ENCODE measurements around the gene ANKRD6.

ANKRD6 gene

DNA sequence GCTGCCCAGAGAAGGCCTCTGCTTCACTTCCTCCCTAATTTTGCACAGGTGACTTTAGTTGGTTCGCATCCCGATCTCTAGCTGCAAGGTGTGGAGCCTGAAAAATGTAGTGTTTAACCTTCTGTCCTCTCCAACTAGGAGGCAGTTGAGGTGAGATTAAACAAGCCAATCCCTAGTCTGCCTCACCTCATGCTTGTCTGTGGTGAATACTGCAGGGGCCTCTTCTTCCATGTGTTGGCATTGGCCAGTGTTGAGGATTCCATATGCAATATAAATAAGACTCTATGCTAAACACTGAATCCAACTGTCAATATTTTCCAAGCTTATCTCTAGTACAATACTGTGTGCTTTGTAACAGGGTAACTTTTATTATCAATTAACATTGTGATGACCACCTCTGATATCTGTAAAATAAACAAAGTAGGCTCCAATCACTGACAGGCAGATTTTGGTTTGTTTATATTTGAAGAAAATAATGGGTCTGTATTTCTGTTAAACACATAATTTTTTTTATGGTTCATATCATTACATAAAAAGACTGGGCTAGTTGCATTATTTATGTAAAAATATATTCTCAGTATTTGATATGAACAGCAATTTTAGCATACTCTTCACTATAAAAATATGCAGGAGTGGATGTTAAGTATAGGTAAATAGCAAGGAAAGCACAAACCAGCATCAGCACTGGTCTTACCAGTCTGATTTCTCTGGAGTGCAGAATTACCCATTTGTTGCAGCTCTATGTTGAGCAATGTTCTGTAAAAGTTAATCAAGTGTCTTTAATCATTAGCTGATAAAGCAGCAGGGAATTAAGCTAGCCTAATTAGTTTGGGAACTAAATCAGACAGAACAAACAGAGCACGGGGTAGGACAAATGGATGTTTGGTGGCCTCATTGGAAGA lies 74.0 kb downstream of the ANKRD6 start:
- DNase-seq, result no peak

DNA sequence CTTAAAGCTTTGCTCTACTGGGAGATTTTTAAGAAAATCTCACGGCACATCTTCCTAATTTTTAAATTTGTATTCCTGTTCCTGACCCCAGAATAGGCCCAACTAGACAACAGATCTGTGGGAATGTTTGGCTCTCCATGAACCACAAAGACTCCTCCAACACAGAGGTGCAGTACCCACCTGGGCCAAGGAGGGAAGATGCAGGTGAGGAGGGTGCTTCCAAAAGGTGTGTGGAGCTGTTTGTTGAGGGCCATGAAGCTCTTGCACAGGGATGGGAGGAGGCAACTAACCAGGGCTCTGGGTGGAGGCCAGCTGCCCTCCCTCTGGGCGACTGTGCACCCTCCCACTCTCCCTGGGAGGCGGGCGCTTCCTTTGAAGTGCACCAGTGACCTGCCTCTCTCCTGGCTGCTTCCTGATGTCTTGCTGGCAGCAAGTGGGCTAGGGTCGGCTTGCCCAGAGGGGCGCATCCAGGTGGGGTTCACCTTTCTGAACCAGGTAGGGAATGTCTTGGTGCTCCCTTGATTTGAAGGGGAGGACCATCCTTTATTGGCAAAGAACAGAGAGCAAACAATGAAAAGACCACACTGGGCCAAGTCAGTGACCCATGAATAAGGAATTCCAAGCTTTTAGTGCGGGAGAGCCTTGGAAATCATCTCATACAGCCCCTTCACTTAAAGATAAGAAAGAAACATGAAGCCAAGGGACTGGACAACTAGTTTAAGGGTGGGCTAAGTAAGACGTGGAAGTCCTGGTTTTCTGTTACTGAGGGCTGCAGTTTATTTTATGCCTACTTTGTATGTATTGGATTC lies 76.0 kb downstream of the ANKRD6 start:
- DNase-seq, result no peak

DNA sequence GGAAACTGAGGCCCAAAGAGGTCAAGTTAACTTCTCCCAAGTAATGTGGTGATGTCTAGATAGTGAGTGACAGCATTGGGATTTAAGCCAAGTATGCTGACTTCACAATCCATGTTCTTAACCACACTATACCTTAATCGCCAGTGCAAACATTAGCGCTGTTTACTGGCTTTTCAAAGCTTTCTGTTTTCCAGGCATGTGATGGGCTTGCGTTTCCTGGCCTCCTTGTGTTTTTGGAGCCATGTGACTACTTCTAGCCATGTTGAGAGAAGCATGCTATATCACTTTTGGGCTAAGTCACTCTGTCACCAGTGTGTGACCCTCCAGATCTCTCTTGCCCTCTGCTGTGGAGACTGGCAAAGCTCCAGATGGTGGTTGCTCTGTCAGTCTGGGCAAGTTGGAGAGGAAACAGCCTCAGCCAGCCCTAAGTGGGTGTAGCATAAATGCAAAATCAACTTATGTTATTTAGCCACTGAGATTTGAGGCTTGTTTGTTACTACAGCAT lies 76.9 kb downstream of the ANKRD6 start:
- DNase-seq, result no peak

DNA sequence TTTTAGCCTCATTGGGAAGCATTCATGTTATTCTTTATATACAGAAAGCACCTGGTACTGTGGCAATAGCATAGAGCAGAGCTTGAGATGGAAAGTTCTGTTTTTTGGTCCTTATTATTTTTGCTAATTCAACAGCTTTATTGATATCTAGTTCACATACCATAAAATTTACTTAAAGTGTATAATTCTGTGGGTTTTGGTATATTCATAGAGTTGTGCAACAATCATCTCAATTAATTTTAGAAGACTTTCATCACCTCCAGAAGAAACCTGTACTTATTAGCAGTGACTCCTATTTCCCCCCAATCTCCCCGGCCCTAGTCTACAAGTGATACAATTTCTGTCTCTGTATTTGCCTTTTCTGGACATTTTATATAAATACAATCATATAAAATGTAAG lies 77.4 kb downstream of the ANKRD6 start:
- no peak for DNase-seq

DNA sequence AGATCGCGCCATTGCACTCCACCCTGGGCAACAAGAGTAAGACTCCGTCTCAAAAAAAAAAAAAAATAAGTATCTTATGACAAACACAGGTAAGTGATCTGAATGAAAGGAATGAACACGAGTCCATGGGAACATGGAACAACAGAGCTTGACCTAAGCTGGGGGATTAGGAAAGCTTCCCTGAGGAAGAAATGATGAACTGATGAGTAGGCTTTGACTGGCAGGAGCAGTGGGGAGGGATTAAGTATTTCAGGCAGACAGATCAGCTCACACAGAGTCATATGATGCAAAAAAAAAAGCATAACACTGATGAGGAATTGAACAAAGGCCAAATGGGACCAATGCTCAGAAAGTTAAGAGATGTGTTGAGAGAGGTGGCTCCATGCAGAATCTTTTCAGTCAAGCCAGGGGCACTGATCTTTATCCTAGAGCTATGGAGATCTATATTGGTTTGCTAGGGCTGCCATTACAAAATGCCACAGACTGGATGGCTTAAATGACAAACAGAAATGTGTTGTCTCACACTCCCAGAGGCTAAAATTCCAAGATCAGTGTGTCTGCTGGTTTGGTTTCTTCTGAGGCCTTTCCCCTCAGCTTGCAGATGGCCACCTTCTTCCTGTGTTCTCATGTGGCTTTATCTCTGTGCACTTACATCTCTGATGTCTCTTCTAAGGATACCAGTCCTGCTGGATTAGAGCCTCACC lies 85.6 kb downstream of the ANKRD6 start:
- no peak for DNase-seq

DNA sequence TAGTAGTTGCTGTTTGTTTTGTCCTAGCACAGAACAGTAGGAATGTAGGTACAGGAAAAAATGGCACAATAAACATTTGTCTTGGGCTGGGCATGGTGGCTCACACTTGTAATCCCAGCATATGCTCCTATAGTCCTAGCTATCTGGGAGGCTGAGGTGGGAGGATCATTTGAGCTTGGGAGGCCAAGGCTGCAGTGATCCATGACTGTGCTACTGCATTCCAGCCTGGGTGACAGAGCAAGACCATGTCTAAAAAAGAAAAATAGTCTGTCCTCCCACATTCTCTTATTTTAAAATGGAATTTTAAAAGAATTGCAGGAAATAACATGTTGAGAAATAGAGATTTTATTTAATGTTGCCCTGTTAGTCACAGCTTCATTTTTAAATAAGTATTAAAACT lies 87.8 kb downstream of the ANKRD6 start:
- DNase-seq, result no peak

DNA sequence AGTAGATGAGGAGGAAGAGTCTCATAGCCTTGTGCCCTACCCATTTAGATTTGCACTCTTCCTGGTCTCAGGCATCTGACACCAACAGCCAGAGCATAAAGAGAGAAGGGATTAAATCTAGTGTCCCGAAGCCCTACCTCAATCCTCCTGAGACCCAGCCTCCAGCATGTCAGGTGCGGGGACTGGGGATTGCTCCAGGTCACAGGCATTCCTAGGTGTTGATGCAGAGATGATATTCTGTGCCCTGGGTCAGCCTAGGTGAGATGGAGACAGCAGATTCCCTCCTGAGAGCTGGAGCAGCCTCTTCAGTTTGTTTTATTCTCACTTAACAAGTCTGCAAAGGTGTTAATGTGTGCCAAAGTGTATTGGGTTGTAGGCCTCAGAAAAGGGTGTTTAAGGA lies 89.8 kb downstream of the ANKRD6 start:
- DNase-seq, result no peak

DNA sequence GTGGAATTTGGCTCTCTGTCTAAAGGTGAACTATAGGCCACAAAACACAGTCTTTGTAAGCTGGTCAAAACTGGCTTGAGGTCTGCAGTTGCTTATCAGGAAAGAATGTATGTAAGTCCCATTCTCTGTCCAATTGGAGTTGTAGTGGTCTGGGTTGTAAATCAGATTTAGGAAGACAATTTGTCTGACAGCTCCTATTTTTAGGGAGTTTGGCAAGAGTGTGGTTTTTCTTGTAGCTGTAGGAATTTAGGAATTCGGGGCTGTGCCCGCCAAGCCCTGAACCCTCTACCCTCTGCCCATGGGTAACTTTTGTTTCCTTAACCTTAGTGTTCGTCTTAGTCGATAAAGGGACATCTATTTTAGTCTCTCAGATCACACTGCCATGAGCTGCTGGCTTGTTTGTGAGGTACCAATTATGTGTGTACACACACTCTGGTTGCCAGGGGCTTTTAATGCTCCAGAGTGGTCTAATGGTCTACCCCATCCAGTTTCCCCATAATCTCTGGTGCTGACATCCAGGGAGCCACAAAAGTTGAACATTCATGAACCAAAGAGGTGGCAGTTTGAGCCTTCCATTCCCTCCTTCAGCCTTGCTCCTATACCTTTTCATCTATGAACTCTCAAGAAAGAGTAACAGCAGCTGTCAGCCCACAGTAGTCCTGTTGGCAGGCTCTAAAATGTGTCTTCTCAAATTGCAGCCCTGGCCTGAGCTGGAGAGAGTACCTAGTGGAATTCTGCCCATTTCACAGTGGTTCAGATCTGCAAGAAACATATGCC lies 93.0 kb downstream of the ANKRD6 start:
- no peak for DNase-seq

DNA sequence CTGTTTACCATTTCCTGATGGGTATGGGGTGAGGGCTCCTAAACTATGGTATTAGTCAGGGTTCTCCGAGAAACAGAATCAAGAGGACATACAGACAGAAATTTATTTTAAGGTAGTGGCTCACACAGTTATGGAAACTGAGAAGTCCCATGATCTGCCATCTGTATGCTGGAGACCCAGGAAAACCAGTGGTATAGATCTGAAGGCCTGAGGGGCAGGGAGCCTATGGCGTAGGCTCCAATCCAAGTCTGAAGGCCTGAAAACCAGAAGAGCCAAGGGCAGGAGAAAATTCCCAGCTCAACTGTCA lies 93.6 kb downstream of the ANKRD6 start:
- no peak for DNase-seq

DNA sequence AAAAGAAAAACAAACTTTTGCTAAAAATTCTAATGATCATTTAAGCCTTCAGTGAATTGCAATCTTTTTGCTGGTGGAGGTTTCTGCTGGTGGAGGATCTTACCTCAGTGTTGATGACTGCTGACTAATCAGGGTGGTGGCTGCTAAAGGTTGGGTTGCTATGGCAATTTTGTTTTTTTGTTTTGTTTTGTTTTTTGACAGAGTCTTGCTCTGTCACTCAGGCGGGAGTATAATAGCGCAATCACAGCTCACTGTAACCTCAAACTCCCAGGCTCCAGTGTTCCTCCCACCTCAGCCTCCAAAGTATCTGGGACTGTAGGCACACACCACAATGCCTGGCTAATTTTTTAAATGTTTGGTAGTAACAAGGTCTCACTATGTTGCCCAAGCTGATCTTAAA lies 94.7 kb downstream of the ANKRD6 start:
- no peak for DNase-seq

DNA sequence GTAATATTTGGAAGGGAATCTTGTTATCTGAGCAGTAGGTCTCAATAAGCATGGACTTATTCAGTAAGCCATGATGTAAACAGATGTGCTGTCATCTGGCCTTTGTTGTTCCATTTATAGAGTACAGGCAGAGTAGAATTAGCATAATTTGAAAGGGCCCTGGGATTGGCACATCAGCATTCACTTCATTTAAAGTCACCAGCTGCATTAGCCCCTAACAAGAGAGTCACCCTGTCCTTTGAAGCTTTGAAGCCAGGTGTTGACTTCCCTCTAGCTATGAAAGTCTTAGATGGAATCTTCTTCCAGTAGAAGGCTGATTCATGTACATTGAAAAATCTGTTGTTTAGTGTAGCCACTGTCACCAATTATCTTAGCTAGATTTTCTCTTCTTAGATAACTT lies 95.9 kb downstream of the ANKRD6 start:
- no peak for DNase-seq

DNA sequence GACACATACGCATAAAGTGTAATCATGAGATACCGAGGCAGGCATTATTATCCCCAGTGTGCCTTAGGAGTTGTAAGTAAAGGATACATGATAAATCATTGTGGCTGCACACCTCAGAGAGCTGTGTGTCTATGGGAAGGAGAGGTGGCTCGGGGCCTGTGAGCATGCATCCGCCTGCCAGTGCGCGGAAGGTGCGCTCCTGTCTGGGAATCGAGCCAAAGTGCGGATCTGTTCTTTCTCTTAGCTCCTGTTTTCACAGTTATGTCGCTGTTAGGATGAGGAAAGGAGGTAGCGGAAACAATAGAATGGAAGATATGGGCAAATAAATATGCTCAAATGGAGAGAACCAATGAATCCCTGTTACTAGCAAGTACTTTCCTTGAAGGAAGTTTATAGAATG lies 98.0 kb downstream of the ANKRD6 start:
- DNase-seq, result no peak

DNA sequence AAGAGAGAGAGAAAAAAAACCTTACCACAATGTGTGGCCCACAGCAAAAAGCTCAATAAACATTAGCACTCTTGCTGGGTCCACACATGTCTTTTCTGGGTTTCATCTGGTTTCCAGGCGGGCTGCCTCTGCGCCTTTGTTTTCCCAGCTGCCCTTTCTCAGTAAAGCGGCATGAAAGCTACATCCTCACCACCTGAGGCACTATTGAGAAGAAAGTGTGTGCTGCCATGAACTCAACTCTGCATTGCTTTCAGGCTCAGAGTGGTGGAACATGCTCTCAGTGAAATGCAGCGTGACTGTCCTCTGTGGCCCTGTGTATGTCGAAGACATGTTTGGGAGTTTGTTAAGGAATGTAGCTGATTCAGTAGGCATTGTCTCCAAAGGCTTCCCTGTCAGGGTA lies 103.3 kb downstream of the ANKRD6 start:
- no peak for DNase-seq

DNA sequence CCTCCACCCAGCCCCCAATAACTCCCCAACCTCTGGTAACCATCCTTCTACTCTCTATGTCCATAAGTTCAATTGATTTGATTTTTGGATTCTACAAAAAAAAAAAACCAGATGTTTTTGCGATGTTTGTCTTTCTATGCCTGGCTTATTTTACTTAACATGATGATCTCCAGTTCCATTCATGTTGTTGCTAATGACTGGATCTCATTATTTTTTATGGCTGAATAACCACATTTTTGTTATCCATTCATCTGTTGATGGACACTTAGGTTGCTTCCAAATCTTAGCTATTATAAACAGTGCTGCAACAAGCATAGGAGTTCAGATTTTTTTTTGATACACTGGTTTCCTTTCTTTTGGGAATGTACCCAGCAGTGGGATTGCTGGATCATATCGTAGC lies 106.8 kb downstream of the ANKRD6 start:
- no peak for DNase-seq

DNA sequence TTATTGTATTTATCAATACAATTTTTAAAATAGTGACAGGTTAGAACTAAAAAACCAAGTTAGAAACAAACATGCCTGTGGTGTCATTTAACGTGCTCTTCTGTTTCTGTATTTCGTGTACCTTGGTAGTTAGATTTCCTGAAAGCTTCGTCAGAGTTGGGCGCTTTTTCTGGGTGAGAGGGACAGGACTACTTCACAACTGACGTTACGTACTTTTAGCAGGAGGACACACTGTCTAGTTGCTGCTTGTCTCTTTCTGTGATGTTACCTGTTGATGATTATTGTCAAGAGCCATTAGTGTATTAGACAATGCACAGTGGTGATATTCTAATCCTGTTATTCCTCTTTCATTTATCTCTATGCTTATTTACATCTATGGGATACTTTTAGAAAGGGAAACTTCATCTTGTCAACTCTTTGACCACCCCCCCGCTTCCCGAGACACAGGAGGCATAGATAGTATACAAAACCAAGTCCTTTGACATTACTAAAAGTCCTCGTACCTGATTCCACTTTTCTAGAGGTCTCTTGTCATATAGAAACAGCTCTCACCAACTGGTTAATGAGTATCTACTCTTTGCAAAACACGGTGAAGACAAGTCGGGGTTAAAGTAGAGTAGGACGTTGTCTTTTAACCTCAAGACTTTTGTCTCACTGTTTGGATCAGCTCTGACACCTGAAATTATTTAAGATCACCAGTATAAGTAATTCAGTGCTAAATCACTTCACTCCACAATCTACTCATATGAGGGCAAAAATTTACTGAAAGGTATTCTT lies 109.3 kb downstream of the ANKRD6 start:
- no peak for DNase-seq

DNA sequence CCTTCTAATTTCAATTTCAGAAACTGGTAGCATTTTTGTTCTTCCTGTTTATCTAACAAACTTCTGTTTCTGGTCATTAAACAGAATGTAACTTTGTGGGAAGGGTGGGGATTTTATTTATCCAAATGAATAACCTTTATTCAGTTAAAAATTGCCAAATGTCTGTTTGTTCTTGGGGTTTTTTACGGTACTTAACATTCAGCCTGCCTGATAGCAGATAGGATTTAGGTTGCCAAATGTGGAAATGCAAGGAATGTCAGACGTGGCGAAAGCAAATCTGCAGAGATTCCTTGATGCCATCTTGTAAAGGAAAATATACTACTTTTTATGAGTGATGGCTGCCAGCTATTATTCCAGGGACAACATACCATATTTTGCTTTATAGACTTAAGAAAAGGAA lies 109.9 kb downstream of the ANKRD6 start:
- no peak for DNase-seq

DNA sequence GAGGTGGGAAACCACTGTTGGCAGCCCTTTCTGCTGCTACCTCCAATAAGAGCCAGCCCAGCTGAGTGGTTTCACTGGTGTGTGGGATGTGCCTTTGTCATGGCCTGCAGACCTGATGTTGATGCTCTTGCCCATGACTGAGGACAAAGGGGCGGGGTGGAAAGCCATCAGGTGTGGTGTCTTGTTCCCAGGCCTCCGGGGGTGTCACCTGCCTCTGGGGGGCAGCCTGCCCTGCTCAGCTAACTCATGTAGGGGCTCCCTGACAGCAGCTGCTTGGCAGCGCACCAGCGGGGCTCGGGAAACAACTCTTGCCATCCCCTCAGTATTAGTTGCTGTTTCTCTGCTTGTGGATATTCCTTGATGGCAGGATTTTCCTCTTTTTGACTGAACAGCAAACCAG lies 114.3 kb downstream of the ANKRD6 start:
- DNase-seq, result no peak

DNA sequence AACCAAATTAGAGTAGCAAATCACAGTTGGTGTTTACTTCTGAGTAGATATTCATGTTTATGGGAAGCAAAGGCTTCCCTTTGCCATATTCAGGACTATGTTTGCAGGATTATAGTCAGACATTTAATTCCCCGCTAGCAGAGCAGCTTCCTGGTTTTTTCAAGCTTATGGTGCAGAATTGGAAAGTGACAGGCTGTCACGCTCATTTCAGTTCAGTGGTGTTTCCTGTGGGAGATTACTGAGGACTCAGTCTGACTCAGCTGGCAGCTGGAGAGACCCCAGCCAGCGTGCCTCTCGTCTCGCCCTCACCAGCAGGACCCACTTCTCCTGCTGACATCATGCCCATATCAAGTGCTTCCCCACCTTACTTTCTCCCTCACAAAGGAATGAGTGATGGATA lies 120.5 kb downstream of the ANKRD6 start:
- peak in 1 of 51 donors; percentile 19 for DNase-seq

DNA sequence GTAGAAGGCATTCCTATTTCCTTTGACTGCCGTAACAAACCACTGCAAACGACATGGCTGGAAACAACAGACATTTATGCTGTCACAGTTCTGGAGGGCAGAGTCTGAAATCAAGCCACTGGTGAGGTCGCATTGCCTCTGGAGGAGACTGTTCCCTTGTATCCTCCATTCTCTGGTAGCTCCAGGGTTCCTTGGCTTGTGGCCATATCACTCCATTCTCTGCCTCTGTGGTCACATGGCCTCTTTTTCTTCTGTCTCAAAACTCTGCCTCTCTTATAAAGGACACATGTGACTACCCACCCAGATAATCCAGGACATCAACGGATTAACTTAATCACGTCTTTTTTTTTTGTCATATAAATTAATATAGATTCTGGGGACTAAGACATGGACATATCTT lies 121.2 kb downstream of the ANKRD6 start:
- no peak for DNase-seq

DNA sequence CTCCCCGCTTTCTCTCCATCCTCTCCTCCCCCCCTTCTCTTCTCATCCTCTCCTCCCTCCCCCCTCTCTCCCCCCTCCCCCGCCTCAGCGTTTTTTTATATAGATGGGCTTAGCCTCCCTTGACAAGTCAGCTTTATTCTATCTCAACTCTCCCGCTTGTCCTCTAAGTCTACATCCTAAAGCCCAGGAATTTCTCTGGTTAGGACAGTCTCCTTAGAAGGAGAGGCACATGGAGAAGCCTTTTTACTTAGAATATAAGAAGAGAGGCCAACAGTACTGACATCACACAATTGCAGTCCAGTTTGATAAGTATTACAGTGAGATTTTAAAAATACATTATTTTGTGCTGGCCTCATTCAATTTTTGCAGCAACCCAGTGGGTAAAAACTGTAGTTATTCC lies 122.1 kb downstream of the ANKRD6 start:
- no peak for DNase-seq

DNA sequence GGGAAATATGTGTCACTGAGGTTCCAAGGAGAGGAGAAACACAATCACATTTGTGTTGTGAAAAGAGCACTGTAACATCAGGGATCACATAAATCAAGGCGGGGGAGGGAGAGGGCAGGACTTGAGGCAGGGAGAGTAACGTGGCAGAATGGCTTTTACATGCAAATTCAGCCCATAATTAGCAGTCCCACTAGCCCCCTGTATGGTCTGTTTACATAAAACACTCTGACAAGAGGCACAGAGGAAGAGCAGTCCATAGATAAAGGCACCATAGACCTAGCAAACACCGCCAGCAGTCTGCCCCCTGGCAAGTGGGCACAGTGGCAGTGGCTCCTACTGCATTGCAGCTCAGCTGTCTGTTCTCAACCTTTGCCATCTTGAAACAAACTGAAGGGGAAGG lies 122.9 kb downstream of the ANKRD6 start:
- no peak for DNase-seq

All from hypothalamus (tissue), 51 donors.